HG03432 (cell line): ENCODE data around the gene AMACR.
"Not testable (repeated sequence)": the region's sequence is repeated elsewhere in the genome, so short reads cannot be mapped to it uniquely, and the experiment has no call there.

Experiments used
- ATAC-seq: cut with Tn5 transposase; IDR thresholded peaks from one replicate; pipeline ENCODE4 v1.9.1; 2021; ENCODE audit warnings: mild to moderate bottlenecking, moderate library complexity; ENCODE audit not compliant: unreplicated experiment

The AMACR gene

DNA sequence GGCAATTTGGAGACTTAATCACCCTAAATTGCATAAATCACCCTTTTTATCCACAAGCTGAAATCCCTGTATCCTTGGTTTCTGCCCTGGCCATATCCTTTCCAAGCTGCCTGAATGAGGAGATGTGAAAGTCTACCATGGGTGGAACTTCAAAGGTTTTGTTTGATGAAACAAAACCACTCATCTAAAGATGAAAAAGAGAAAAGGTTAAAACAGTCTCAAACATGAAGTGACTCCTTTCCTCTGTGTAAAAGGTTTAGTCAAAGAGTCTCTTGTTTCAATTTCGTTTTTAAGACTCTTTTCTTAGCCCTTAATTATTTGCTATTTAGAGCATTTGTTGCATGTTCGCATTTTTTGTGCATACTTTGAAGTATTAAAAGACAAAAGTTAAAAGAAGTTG lies 34.6 kb downstream of the AMACR start:
- peak; percentile 66 for ATAC-seq

DNA sequence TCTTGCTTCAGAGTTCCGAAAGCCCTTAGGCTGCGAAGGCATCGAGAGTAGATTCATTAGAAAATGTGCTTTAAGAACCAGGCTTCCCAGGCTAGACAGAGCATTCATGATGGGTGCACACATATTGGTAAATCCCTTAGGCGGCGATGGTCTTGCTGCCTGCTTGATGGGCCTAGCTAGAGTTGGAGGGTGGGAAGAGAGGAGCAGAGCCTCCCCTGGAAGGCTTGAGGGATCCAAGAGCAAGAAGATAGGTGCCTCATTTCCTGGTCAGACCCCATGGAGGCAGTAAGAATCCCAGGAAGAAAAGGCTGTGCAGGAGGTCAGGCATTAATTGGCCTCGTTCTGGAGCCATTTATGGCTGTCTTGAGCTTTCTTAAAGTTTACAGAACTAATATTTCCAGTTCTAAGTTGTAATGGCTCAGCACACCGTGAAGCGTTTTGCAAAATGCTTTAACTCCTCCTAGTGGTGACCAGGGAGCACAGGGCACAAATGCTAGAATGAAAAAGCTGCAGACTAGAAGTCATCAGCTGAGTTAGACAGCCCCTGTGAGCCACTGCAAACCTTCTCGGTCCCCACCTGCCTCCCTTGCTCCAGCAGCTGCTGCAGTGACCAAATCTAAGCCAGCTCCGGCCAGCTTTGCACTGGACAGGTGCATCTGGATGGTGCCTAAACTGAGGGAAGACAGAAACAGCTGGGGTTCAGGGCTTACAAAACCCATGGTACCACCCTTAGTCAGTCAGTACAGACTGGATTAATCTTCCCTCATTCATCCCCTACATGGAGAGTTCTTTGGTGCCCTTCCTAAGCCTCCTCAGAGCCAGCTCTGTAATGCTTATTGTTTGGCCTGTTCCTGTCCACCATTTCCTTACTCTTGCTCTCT lies 38.0 kb downstream of the AMACR start:
- ATAC-seq = peak; percentile 81

DNA sequence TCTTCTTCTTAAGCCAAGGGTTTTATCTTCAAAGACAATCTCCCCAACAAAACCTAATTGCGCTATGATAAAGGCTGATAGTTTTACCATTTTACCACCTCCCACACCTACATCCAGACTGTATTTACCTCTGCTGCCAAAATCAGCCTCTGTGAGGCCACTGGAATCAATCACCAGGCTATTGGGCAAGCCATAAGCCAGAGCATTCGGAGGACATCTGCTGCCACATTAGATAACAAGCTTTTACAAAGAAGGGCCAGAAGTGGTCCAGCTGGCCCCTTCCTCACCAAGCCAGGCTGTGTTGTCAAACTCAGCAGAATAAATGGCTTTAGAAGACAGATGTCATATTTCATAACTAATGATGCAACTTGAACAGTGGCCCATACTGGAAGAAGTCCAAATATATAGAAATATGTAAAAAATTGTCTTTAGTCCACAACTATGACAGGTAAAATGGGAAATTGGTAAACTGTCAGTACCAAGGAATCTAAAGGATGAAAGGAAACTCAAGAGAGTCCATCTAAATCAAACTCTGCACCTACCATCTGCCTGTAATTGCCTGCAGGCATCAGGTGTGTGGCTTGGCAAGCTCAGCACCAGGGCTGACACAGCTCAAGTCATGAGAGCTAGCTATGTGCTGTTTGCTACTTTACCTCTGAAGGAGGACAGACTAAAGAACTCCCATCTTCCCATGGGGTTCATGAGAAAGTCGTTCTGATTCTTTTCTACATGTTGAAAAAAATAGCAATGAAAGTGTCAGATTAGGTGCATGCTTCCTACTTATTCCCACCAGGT lies 39.4 kb downstream of the AMACR start:
- ATAC-seq = no peak

DNA sequence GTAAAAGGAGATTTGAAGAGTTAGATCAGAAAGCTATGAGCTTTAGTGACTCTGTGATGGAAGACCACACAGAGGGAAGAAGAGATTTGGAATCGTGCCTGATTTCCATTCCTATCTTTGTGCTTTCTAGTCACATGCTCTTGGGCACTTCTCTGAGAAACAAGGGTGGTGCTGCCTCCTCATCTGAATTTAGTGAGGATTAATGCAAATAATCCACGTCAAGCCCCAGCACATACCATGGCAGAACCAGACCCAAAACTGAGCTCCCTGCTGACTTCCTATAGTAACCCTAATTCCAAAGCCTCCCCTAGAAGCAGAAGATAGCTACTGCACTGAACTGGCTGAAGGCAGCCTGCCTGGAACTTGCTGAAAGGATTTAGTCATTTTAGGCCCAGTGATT lies 41.0 kb downstream of the AMACR start:
- no peak for ATAC-seq

DNA sequence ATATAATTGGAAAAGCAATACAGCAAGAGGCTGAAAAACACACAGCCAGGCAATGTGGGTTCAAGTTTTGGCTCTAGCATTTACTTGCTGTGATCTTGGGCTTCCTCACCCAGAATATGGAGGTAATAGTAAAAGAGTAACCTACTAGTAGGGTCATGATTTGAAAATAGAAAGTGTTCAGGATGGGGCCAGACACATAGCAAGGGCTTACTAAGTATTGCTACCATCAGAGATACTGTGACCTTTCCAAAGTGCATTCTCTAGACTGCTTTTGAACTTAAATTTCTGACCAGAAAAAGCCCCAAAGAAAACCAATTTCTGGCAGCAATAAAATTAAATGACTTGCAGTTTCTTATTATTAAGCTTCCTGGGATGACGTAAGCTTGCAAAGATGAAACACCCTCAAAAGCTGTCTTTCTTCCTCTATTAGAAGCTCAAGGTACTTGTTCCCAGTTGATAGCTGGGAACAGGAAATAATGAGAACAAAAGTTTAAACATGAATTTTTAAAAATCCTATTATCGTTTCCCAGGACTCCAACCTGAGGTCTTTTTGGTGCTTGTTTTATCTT lies 43.6 kb downstream of the AMACR start:
- ATAC-seq = peak; percentile 48

DNA sequence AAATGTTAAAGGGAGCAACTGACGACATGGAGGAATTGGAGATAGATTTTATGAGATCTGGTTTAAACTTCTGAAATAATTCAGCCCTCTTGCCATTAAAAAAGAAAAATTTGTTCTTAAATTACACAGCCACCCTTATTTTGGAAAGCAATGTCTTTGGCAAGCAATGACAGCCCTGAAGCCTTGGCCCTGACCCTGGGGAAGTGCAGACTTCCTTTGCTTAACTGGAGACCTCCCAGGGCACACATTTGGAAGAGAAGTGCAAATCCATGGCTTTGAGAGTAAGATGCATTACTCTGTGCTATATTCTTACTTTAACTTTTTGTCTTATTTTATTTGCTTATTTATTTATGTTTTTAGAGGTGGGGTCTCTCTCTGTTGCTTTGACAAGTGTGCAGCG lies 49.7 kb downstream of the AMACR start:
- no peak for ATAC-seq

DNA sequence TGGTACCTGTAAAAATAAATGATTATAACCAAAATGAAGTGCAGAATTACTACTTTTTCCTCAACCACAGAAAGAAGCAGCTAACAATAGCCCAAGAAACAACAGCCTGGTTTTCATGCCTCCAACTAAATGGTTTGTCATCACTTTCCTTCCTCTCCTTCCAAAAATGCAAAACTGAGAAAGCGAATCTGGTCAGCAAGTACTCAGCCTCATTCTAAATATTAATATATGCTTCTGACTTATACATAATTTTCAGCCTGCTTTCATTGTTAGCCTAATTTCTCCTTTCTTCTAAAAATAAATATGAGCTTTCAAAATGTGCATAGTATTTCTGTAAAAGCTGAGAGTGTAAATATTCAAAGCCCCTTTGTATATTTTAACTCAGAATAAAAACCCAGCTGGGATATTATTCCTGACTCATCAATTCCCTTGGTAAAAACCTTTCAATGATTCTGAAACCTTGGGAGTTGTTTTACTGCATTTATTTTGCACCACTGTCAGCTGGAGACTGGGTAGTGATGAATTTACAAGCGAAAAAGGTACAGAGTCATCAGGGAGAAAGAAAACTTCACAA lies 50.2 kb downstream of the AMACR start:
- no peak for ATAC-seq

DNA sequence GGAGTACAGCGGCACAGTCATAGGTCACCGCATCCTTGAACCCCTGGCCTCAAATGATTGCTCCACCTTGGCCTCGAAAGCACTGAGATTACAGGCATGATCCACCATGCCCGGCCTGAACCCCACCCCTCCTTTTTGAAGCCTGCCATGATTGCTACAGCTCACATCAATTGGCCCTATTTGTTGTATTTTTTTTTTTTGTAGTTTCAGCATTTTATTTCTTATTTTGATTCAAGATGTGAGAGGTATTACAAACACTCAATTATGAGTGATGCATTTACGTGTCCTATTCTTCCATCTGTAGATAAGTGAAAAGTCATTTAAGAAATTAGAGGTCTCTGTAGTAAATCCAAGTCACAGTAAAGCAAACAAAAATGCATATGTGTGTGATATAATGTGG lies 55.7 kb downstream of the AMACR start:
- ATAC-seq = not testable (repeated sequence)

DNA sequence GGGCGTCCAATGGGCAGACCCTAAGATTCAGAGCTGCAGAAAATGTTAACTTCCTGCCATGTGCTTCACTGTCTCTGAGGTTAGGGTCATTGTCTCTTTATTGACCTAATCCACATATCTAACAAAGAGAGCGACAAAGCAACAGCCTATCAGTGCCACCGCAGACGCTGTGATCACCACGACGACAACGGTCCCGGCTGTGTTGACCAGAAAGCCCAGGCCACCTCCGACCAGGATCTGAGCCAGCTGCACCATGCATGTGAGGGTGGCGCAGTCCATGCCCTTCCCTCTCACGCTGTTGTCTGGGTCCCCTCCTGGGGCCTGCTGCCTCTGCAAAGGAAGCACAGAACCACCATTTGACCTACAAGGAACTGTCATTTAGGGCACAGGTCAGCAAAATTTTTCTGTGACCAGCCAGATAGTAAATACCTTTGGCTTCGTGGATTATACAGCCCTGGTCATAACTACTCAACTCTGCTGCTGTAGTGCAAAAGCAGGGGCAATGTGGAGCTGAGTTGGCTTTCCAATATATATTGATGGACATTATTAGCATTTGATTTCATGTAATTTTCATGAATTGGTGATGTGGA lies 63.2 kb downstream of the AMACR start:
- no peak for ATAC-seq

DNA sequence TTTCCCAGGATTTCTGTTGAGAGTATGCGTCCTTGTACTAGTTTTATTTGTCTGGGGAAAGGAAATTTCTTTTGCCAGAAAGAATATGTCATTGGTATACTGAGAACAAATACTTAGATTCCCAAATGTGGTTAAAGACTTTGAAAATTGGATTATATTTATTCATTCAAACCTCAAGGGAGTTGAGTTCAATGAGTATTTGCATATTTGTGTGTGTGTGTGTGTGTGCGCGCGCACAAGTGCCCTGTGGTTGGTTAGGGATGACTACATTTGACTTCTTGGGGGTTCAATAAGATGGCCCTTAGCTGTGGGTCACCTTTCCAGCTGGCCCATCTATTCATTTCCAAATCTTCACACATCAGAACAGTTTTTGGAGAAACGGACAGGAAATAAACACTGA lies 66.8 kb downstream of the AMACR start:
- no peak for ATAC-seq

DNA sequence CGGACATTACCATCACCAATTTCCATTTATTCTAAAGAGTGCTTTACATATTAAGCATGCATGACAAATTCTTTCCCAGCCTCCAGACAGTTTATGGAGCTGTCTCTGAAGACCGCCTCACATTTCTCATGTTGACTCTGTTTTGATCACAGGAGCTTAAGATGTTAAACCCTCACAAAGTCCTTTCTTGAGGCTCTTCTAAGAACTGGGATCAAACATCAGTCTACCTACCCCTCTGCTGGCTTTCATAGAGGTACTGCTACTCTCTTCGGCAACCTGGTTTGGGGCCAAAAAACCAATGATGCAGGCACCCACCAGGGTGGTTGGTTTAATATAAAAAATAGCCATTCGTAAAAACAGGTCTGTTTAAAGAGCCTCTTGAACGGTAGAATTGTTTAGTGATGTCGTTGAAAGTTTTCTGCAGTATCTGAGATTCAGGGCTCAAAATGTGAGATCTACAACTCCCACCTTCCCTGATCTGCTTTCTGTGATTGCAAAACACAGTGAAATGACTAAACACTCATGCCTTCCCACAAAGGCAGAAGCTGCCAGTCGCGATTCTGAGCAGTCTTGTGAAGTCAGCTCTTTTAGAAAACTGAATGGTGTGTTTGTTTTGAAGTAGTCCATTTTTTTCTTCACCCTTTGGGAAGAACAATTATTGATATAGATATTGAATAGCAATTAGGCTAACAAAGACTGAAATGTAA lies 68.1 kb downstream of the AMACR start:
- ATAC-seq = no peak

DNA sequence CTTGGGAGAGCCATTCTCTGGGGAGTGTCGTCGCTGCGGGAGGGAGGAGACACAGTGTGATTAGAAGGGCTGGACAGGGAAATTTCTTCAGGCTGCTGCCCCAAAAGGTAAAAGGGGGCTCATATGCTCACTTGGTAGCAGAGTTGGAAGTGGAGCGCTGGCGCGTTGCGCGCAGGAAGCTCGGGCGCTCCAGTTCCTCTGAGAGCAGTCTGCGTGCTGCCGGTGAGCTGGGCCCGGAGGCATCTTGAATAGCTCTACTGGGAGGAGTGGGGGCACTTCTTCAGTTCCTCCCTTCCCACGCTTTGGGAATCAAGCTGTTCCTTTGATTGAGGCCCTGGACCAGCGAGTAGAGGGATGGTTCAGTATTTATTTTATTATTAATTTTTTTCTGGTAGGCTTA lies 69.0 kb downstream of the AMACR start:
- no peak for ATAC-seq

DNA sequence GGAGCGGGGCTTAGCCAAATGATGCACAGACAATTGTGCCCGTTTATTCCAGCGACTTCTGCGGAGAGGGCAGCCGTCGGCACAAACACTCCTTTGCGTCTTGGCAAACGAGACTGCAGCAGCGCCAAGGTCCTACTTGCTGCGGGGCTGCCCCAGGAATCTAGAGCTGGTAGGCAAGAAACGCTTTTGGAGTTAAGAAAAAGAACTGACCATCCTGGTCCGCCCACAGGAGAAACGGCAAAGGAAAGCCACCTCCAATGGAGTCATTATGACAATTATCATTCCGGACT lies 69.4 kb downstream of the AMACR start:
- ATAC-seq = no peak

DNA sequence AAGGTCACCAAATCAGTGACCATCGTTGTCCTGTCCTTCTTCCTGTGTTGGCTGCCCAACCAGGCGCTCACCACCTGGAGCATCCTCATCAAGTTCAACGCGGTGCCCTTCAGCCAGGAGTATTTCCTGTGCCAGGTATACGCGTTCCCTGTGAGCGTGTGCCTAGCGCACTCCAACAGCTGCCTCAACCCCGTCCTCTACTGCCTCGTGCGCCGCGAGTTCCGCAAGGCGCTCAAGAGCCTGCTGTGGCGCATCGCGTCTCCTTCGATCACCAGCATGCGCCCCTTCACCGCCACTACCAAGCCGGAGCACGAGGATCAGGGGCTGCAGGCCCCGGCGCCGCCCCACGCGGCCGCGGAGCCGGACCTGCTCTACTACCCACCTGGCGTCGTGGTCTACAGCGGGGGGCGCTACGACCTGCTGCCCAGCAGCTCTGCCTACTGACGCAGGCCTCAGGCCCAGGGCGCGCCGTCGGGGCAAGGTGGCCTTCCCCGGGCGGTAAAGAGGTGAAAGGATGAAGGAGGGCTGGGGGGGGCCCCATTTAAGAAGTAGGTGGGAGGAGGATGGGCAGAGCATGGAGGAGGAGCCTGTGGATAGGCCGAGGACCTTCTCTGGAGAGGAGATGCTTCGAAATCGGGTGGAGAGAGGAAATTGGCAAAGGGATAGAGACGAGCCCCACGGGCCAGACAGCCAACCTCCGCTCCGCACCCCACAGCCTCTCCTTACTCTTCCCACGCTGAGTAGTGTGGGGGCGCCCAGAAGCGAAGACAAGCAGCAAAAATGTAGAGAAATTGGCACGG lies 69.9 kb downstream of the AMACR start:
- ATAC-seq = no peak

DNA sequence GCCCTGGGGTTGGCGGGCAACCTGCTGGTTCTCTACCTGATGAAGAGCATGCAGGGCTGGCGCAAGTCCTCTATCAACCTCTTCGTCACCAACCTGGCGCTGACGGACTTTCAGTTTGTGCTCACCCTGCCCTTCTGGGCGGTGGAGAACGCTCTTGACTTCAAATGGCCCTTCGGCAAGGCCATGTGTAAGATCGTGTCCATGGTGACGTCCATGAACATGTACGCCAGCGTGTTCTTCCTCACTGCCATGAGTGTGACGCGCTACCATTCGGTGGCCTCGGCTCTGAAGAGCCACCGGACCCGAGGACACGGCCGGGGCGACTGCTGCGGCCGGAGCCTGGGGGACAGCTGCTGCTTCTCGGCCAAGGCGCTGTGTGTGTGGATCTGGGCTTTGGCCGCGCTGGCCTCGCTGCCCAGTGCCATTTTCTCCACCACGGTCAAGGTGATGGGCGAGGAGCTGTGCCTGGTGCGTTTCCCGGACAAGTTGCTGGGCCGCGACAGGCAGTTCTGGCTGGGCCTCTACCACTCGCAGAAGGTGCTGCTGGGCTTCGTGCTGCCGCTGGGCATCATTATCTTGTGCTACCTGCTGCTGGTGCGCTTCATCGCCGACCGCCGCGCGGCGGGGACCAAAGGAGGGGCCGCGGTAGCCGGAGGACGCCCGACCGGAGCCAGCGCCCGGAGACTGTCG lies 70.7 kb downstream of the AMACR start:
- ATAC-seq = no peak

DNA sequence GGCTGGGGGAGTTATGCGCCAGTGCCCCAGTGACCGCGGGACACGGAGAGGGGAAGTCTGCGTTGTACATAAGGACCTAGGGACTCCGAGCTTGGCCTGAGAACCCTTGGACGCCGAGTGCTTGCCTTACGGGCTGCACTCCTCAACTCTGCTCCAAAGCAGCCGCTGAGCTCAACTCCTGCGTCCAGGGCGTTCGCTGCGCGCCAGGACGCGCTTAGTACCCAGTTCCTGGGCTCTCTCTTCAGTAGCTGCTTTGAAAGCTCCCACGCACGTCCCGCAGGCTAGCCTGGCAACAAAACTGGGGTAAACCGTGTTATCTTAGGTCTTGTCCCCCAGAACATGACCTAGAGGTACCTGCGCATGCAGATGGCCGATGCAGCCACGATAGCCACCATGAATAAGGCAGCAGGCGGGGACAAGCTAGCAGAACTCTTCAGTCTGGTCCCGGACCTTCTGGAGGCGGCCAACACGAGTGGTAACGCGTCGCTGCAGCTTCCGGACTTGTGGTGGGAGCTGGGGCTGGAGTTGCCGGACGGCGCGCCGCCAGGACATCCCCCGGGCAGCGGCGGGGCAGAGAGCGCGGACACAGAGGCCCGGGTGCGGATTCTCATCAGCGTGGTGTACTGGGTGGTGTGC lies 71.4 kb downstream of the AMACR start, which contains the start of gene RXFP3:
RXFP3 (plus strand) TSS at position 6 of the 636 bp plus-strand sequence; CDS start at position 361, 355 bp downstream.
- no peak for ATAC-seq
